Endothelial cell of umbilical vein (primary cell): ENCODE data around the gene ATP2C2. TPM values are rescaled to one million over a fixed set of nuclear protein-coding genes. Genes with fewer than 3 reads are reported as not detected.

ENCODE experiments used
- BruUV-seq: library from RNA; stranded (reverse); fragments of 400-500 nt; replicated peaks from 2 replicates; lab custom pipeline; 2021; lab: Mats Ljungman, UMichigan
- CTCF ChIA-PET: fragments of 300-600, 350-600 bp; sonication (Branson Sonifier 250); formaldehyde crosslinking; loops from one replicate; lab custom pipeline; 2021; ENCODE audit warnings: antibody characterized with exemption, inconsistent platforms; lab: Charles Lee
- POLR2A ChIA-PET: fragments of 300-600, 350-600 bp; sonication (Branson Sonifier 250); formaldehyde crosslinking; loops from one replicate; lab custom pipeline; 2021; ENCODE audit warnings: antibody characterized with exemption, inconsistent platforms; lab: Charles Lee
- DNase-seq: peaks from one replicate; pipeline ENCODE4 v3.0.0-alpha.2; 2011; ENCODE audit warnings: low read depth, low spot score
- FAIRE-seq: peaks from 2 replicates; lab custom pipeline; 2011; peaks lifted over from hg19 to GRCh38; lab: Jason Lieb, UNC
- H2AFZ ChIP-seq: 2 replicates; pipeline ENCODE4 v1.6.0; 2012; ENCODE audit warnings: low read depth, low read length, control low read depth, inconsistent platforms
- H3K27ac ChIP-seq: 2 replicates; pipeline ENCODE4 v1.5.1; 2011; ENCODE audit warnings: low read depth, mild to moderate bottlenecking, control low read depth, low read length, moderate library complexity; ENCODE audit not compliant: insufficient read depth
- H3K27me3 ChIP-seq, 2 experiments: 2 replicates each; pipeline versions ENCODE4 v1.6.0 to v1.6.1; 2011; ENCODE audit warnings: low read length in 2 of 2, mixed read lengths in 1 of 2; ENCODE audit not compliant: control insufficient read depth in 2 of 2, insufficient read depth in 2 of 2
- H3K36me3 ChIP-seq, 2 experiments: 2 replicates in 1 of 2; 3 replicates in 1 of 2; pipeline ENCODE4 v1.5.1; 2011; ENCODE audit warnings: low read length in 2 of 2, mild to moderate bottlenecking in 1 of 2, moderate library complexity in 1 of 2; ENCODE audit not compliant: control insufficient read depth in 2 of 2, insufficient read depth in 2 of 2; ENCODE audit errors: extremely low read depth in 1 of 2
- H3K4me1 ChIP-seq: 3 replicates; pipeline ENCODE4 v1.5.1; 2011; ENCODE audit warnings: mild to moderate bottlenecking, low read length; ENCODE audit not compliant: control insufficient read depth, insufficient read depth; ENCODE audit errors: extremely low read depth
- H3K4me2 ChIP-seq: 2 replicates; pipeline ENCODE4 v1.6.1; 2011; ENCODE audit warnings: low read length, control low read depth, mixed read lengths; ENCODE audit not compliant: insufficient read depth
- H3K4me3 ChIP-seq, 3 experiments: fragments of 200-600 bp in 1 of 3; sonication (generic), shearing (Covaris generic) in 1 of 3; replicated peaks in 1 of 3; 2 replicates each; pipeline ENCODE4 v1.5.1; 2011 to 2016; ENCODE audit warnings: control low read depth in 3 of 3, low read length in 3 of 3, mild to moderate bottlenecking in 2 of 3, inconsistent platforms in 1 of 3, low read depth in 1 of 3, moderate library complexity in 1 of 3; ENCODE audit not compliant: insufficient read depth in 1 of 3
- H3K79me2 ChIP-seq: 2 replicates; pipeline ENCODE4 v1.6.0; 2012; ENCODE audit warnings: low read length, inconsistent platforms; ENCODE audit not compliant: control insufficient read depth, insufficient read depth
- H3K9ac ChIP-seq: replicated peaks from 2 replicates; pipeline ENCODE3; 2011; ENCODE audit warnings: low read length, control low read depth; ENCODE audit not compliant: insufficient read depth; ENCODE audit errors: extremely low read depth
- H3K9me1 ChIP-seq: replicated peaks from 3 replicates; pipeline ENCODE4 v1.6.0; 2011; ENCODE audit warnings: mild to moderate bottlenecking, low read length; ENCODE audit not compliant: control insufficient read depth, insufficient read depth; ENCODE audit errors: extremely low read depth
- H3K9me3 ChIP-seq: replicated peaks from 2 replicates; pipeline ENCODE4 v1.5.1; 2012; ENCODE audit warnings: low read length, inconsistent platforms; ENCODE audit not compliant: control insufficient read depth, insufficient read depth
- H4K20me1 ChIP-seq: replicated peaks from 2 replicates; pipeline ENCODE3; 2011; ENCODE audit warnings: mild to moderate bottlenecking, low read length; ENCODE audit not compliant: control insufficient read depth, insufficient read depth; ENCODE audit errors: extremely low read depth
- CTCF ChIP-seq, 2 donors: IDR thresholded peaks; 1 replicate in 1 of 2; 2 replicates in 1 of 2; pipeline ENCODE4 v1.5.1; 2011; ENCODE audit warnings: low read length in 2 of 2, mild to moderate bottlenecking in 2 of 2, moderate library complexity in 2 of 2, control low read depth in 1 of 2, inconsistent platforms in 1 of 2, low read depth in 1 of 2; ENCODE audit not compliant: insufficient read depth in 1 of 2; ENCODE audit errors: extremely low read depth in 1 of 2
- EZH2 ChIP-seq: IDR thresholded peaks from 2 replicates; pipeline ENCODE4 v1.6.1; 2012; ENCODE audit warnings: borderline replicate concordance, low read depth, mild to moderate bottlenecking, moderate library complexity, low read length, inconsistent platforms; ENCODE audit not compliant: severe bottlenecking
- FOS ChIP-seq: IDR thresholded peaks from 2 replicates; pipeline ENCODE4 v1.6.1; 2011; ENCODE audit warnings: mild to moderate bottlenecking, low read length, moderate library complexity, borderline replicate concordance; ENCODE audit not compliant: insufficient read depth
- GATA2 ChIP-seq: IDR thresholded peaks from 2 replicates; pipeline ENCODE4 v1.7.0; 2011; ENCODE audit warnings: low read depth, mild to moderate bottlenecking, moderate library complexity, mixed read lengths, low read length; ENCODE audit not compliant: insufficient read length, insufficient read depth
- JUN ChIP-seq: IDR thresholded peaks from 2 replicates; pipeline ENCODE4 v1.6.1; 2011; ENCODE audit warnings: borderline replicate concordance, low read depth; ENCODE audit not compliant: insufficient read length, insufficient read depth
- MAX ChIP-seq: IDR thresholded peaks from 2 replicates; pipeline ENCODE4 v1.6.1; 2011; ENCODE audit not compliant: insufficient read depth, insufficient read length
- MYC ChIP-seq: IDR thresholded peaks from one replicate; pipeline ENCODE4 v1.6.1; 2011; ENCODE audit warnings: mild to moderate bottlenecking, low read depth, low read length
- POLR2A ChIP-seq: IDR thresholded peaks from 2 replicates; pipeline ENCODE4 v1.6.1; 2012; ENCODE audit warnings: low read depth, mild to moderate bottlenecking, control low read depth, low read length
- POLR2AphosphoS5 ChIP-seq: IDR thresholded peaks from 2 replicates; pipeline ENCODE4 v1.6.1; 2012; ENCODE audit warnings: low read depth, mild to moderate bottlenecking, control low read depth, low read length, moderate library complexity; ENCODE audit not compliant: insufficient read depth
- dilution Hi-C: fragments of 300-500 bp; cut with MboI; formaldehyde crosslinking; loops from one replicate; pipeline ENCODE4 v1.15.0; 2019; ENCODE audit warnings: low sequenced_read_pairs; ENCODE audit not compliant: extremely low pct_ligation_motif_present
- intact Hi-C: fragments of 100-400 bp; cut with micrococcal nuclease; formaldehyde crosslinking; loops from one replicate; pipeline ENCODE4 v1.10.0; 2022
- polyA plus RNA-seq, 4 experiments: library from polyadenylated mRNA; depleted of rRNA in 3 of 4; stranded (reverse) in 3 of 4; unstranded in 1 of 4; fragments of >200 nt; gene quantifications; 2 replicates each; pipeline versions ENCODE4 v1.2.1 to v1.2.3, GENCODE V29; 2011 to 2012; ENCODE audit warnings: missing spikeins in 1 of 4
- total RNA-seq: library from RNA; stranded (reverse); gene quantifications from 2 replicates; pipeline ENCODE4 v1.2.3, GENCODE V29; 2021

ATP2C2 gene
- total and polyA plus RNA-seq, 2 donors (not counting 3 experiments of a cell fraction or from before 2014, with no cell fraction given): not detected

DNA sequence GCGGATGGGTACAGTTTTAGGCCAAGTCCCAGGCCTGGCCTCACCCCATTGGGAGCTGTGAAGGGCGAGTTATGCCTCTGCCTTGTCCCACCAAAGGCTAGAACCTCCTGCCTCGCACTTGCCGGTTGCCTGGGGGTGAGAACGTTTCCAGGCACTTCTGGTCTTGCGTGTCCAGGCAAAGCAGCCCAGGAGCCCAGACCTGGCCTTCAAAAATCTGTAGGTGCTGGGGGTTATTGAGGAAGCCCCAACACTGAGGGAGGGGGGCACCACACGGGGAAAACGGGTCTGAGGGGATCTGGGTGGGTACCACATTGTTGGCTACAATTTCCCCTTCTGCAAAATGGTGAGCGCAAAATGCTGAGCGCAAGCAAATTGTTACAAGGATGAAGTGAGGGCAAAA, 12.2 kb upstream of the ATP2C2 start:
- Histone ChIP-seq H3K9me1 (no peaks in the 10 kb centered on the region), H4K20me1 (no peaks in the 10 kb centered on the region), H3K4me2 (no peak overlapping the region), H3K27me3 (no peaks in the 10 kb centered on the region), H3K79me2 (no peaks in the 10 kb centered on the region), H3K4me1 (no peaks in the 10 kb centered on the region), H3K9me3 (no peaks in the 10 kb centered on the region), H3K36me3 (no peaks in the 10 kb centered on the region), H3K4me3 (no peak overlapping the region), H3K9ac (no peak overlapping the region), H3K27ac (no peak overlapping the region), H2AFZ (no peak overlapping the region)
- ChIA-PET POLR2A (no interaction called here), CTCF (no interaction called here)
- intact Hi-C loops (no loop called here), dilution Hi-C loops (no loop called here)
- BruUV-seq: no TSS peak
- FAIRE-seq (no peak), DNase-seq (no peak)
- TF ChIP-seq MYC: no peak
- TF ChIP-seq POLR2AphosphoS5: no peak
- no peak for TF ChIP-seq JUN
- no peak for TF ChIP-seq GATA2
- no peak for TF ChIP-seq CTCF (IDR thresholded peaks at IDR 0.05; ENCODE audit: extremely low read depth in 1 of 2, insufficient read depth in 1 of 2, low read depth in 1 of 2, low read length in 2 of 2)
- TF ChIP-seq MAX: no peak
- TF ChIP-seq EZH2: no peak
- TF ChIP-seq FOS: no peak
- TF ChIP-seq POLR2A: no peak
